Measurements from ENCODE around the gene ZNF566.

DNA sequence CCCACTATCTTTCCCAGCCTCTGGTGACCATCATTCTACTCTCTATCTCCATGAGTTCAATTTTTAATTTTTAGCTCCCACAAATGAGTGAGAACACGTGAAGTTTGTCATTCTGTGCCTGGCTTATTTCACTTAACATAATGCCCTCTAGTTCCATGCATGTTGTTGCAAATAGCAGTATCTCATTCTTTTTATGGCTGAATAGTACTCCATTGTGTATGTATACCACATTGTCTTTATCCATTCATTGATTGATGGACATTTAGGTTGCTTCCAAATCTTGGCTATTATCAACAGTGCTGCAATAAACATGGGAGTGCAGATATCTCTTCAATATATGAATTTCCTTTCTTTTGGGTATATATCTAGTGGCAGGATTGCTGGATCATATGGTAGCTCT is 48.0 kb downstream of the ZNF566 start:
- TF ChIP-seq, protein P1, sequence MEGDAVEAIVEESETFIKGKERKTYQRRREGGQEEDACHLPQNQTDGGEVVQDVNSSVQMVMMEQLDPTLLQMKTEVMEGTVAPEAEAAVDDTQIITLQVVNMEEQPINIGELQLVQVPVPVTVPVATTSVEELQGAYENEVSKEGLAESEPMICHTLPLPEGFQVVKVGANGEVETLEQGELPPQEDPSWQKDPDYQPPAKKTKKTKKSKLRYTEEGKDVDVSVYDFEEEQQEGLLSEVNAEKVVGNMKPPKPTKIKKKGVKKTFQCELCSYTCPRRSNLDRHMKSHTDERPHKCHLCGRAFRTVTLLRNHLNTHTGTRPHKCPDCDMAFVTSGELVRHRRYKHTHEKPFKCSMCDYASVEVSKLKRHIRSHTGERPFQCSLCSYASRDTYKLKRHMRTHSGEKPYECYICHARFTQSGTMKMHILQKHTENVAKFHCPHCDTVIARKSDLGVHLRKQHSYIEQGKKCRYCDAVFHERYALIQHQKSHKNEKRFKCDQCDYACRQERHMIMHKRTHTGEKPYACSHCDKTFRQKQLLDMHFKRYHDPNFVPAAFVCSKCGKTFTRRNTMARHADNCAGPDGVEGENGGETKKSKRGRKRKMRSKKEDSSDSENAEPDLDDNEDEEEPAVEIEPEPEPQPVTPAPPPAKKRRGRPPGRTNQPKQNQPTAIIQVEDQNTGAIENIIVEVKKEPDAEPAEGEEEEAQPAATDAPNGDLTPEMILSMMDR (IDR thresholded peaks at IDR 0.05; ENCODE audit: low read length): no peak
- TF ChIP-seq EZH2 (IDR thresholded peaks at IDR 0.05; ENCODE audit: borderline replicate concordance, low read length): no peak

Measured in OCI-LY1 (cell line).